Muscle of leg (tissue), 11 donors: ENCODE results near the gene PTN. TPM values are rescaled to one million over a fixed set of nuclear protein-coding genes. Genes with fewer than 3 reads are reported as not detected.

Source experiments
- DNase-seq: peaks from one replicate; pipeline ENCODE4 v3.0.0; 2013
- H3K27ac ChIP-seq: one replicate; pipeline ENCODE4 v1.5.1; 2013; ENCODE audit warnings: mild to moderate bottlenecking, low read length, control low read depth
- H3K27me3 ChIP-seq: one replicate; pipeline ENCODE4 v1.6.1; 2013; ENCODE audit warnings: low read length; ENCODE audit not compliant: control insufficient read depth, insufficient read depth
- H3K36me3 ChIP-seq: one replicate; pipeline ENCODE4 v1.6.1; 2013; ENCODE audit warnings: low read length; ENCODE audit not compliant: control insufficient read depth, insufficient read depth
- H3K4me1 ChIP-seq: one replicate; pipeline ENCODE4 v1.6.1; 2013; ENCODE audit warnings: low read length; ENCODE audit not compliant: control insufficient read depth, insufficient read depth
- H3K4me3 ChIP-seq: one replicate; pipeline ENCODE4 v1.5.1; 2013; ENCODE audit warnings: low read length, control low read depth
- H3K9me3 ChIP-seq: replicated peaks from 2 replicates; pipeline ENCODE4 v1.6.1; 2013; ENCODE audit warnings: low read depth, low read length; ENCODE audit not compliant: control insufficient read depth
- WGBS: methylation state at CpG from one replicate; pipeline ENCODE4 v1.1.5; 2013; ENCODE audit warnings: missing lambda C conversion rate; ENCODE audit not compliant: insufficient coverage; 5-methylcytosine and 5-hydroxymethylcytosine counted together
- polyA plus RNA-seq, 8 donors: library from polyadenylated mRNA; unstranded; fragments of 120-200 nt; gene quantifications; one replicate each; pipeline versions ENCODE4 v1.2.1 to v1.2.3, GENCODE V29; 2013; ENCODE audit warnings: inconsistent platforms in 1 of 8, low replicate concordance in 1 of 8; ENCODE audit not compliant: insufficient read length in 8 of 8, insufficient read depth in 1 of 8
- total RNA-seq: library from RNA; stranded (reverse); fragments of 120-200 nt; gene quantifications from one replicate; pipeline ENCODE4 v1.2.4, GENCODE V29; 2013

PTN gene
- total and polyA plus RNA-seq, 9 donors, result 61.2 to 189 (median 91.1) TPM

- Histone ChIP-seq H3K4me1 (peaks cover 8% of the 10 kb centered on the region), H3K4me3 (no peak overlapping the region), H3K27me3 (no peaks in the 10 kb centered on the region), H3K36me3 (no peaks in the 10 kb centered on the region), H3K27ac (no peak overlapping the region), H3K9me3 (no peaks in the 10 kb centered on the region)
- no peak for DNase-seq
- WGBS, result 88% methylated on average over 1 of the region's 1 CpG
Measured at GRCh38 chr7:137329411-137329810, 14.1 kb downstream of the PTN start.

GRCh38 chr7:137328373-137329120 is 15.0 kb downstream of the PTN start:
- Histone ChIP-seq H3K36me3 (no peaks in the 10 kb centered on the region), H3K4me1 (peaks cover 8% of the 10 kb centered on the region), H3K27ac (no peak overlapping the region), H3K9me3 (no peaks in the 10 kb centered on the region), H3K4me3 (no peak overlapping the region), H3K27me3 (no peaks in the 10 kb centered on the region)
- WGBS, result 0% methylated on average over 1 of the region's 5 CpGs
- DNase-seq, result peak; percentile 62

GRCh38 chr7:137325927-137326326 is 17.6 kb downstream of the PTN start:
- Histone ChIP-seq H3K27ac (no peak overlapping the region), H3K9me3 (peaks cover 5% of the 10 kb centered on the region), H3K27me3 (no peaks in the 10 kb centered on the region), H3K4me3 (no peak overlapping the region), H3K4me1 (peaks cover 4% of the 10 kb centered on the region), H3K36me3 (no peaks in the 10 kb centered on the region)
- 59% methylated on average over 1 of the region's 2 CpGs for WGBS
- no peak for DNase-seq

- Histone ChIP-seq H3K9me3 (peaks cover 5% of the 10 kb centered on the region), H3K27me3 (no peaks in the 10 kb centered on the region), H3K4me1 (peaks cover 4% of the 10 kb centered on the region), H3K27ac (no peak overlapping the region), H3K4me3 (no peak overlapping the region), H3K36me3 (no peaks in the 10 kb centered on the region)
- no peak for DNase-seq
Measured at GRCh38 chr7:137324796-137325696, 18.5 kb downstream of the PTN start.

GRCh38 chr7:137316648-137317353 is 26.7 kb downstream of the PTN start:
- DNase-seq, result no peak
- no peaks in the 10 kb centered on the region for H3K27me3 ChIP-seq
- H3K9me3 ChIP-seq, result no peaks in the 10 kb centered on the region
- H3K4me3 ChIP-seq, result no peak overlapping the region
- no peaks in the 10 kb centered on the region for H3K36me3 ChIP-seq
- H3K27ac ChIP-seq, result no peak overlapping the region
- 54% methylated on average over 5 of the region's 9 CpGs for WGBS
- H3K4me1 ChIP-seq, result no peaks in the 10 kb centered on the region

GRCh38 chr7:137313201-137313600 is 30.3 kb downstream of the PTN start:
- no peak for DNase-seq
- H3K4me1 ChIP-seq, result no peaks in the 10 kb centered on the region
- no peaks in the 10 kb centered on the region for H3K36me3 ChIP-seq
- H3K27me3 ChIP-seq, result no peaks in the 10 kb centered on the region
- H3K9me3 ChIP-seq, result no peaks in the 10 kb centered on the region
- no peak overlapping the region for H3K27ac ChIP-seq
- no peak overlapping the region for H3K4me3 ChIP-seq
- 17% methylated on average over 1 of the region's 4 CpGs for WGBS

- Histone ChIP-seq H3K4me3 (no peak overlapping the region), H3K4me1 (peaks cover 6% of the 10 kb centered on the region), H3K9me3 (no peaks in the 10 kb centered on the region), H3K27ac (no peak overlapping the region), H3K36me3 (no peaks in the 10 kb centered on the region), H3K27me3 (no peaks in the 10 kb centered on the region)
- 70% methylated on average over 2 of the region's 4 CpGs for WGBS
- DNase-seq, result peak; percentile 33
Measured at GRCh38 chr7:137306748-137307147, 36.8 kb downstream of the PTN start.

- no peaks in the 10 kb centered on the region for H3K9me3 ChIP-seq
Measured at GRCh38 chr7:137305901-137306621, 37.5 kb downstream of the PTN start.

GRCh38 chr7:137304624-137305235 is 38.8 kb downstream of the PTN start:
- H3K27me3 ChIP-seq, result no peaks in the 10 kb centered on the region
- H3K36me3 ChIP-seq, result no peaks in the 10 kb centered on the region
- peaks cover 6% of the 10 kb centered on the region for H3K4me1 ChIP-seq
- H3K9me3 ChIP-seq, result no peaks in the 10 kb centered on the region
- no peak for DNase-seq
- no peak overlapping the region for H3K27ac ChIP-seq
- WGBS, result 80% methylated on average over 1 of the region's 9 CpGs
- no peak overlapping the region for H3K4me3 ChIP-seq

More at GRCh38 chr7:137305901-137306621, 37.5 kb downstream of the PTN start:
- Histone ChIP-seq H3K4me3 (no peak overlapping the region), H3K36me3 (no peaks in the 10 kb centered on the region), H3K4me1 (peaks cover 6% of the 10 kb centered on the region), H3K27ac (no peak overlapping the region), H3K27me3 (no peaks in the 10 kb centered on the region)
- no CpG with 5 or more reads among the region's 6 CpGs for WGBS
- DNase-seq, result peak; percentile 47
